ENCODE data around the gene TMA16.
"Not testable (repeated sequence)": the region's sequence is repeated elsewhere in the genome, so short reads cannot be mapped to it uniquely, and the experiment has no call there.

Gene TMA16

GRCh38 chr4:163494360-163495241, at the start of gene TMA16:
Gene TMA16 (plus strand): TSS chr4:163494690. CDS start chr4:163494802, 112 bp downstream.
- peak; percentile 91 for DNase-seq

DNA sequence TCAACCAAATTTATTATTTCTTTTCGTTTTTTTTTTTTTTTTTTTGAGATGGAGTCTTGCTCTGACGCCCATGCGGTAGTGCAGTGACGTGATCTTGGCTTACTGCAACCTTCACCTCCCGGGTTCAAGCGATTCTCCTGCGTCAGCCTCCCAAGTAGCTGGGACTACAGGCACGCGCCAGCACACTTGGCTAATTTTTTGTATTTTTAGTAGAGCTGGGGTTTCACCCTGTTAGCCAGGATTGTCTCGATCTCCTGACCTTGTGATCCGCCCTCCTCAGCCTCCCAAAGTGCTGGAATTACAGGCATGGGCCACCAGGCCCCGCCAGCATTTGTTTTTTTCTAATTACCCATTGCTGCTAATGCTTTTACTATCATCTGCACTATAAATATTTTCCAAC, 47.5 kb upstream of the TMA16 start:
- DNase-seq = not testable (repeated sequence)

- DNase-seq = no peak
Observed at GRCh38 chr4:163447481-163447880, 47.0 kb upstream of the TMA16 start.

DNA sequence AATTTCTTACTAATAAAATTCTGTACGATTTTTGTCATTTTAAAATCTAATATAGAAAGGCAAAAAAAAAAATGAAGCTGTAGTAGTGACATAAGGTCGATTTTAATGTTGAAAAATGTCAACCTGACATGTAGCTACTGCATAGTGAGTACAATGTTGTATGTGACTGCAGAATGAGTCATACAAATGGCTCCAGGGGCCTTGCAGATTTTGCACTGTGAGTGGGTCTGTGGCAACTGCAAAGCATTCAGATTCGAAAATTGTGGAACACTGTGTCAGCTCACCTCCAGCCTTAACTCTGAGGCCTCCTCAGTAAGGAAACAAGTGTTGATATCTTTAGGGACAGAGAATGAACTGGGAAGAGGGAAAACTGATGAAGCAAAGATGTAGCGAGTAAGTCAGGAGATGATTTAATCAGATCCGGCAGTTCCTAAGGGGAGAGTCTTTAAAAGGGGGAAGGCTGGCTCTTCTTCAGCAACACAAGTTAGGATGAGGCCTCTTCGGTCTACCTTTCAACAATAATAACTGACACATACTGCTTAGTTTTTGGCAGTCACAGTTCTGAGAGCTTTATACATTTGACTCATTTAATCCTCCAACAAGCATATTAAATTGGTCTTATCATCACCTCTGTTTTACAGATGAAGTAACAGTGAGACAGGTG, 45.8 kb upstream of the TMA16 start:
- DNase-seq = no peak

DNA sequence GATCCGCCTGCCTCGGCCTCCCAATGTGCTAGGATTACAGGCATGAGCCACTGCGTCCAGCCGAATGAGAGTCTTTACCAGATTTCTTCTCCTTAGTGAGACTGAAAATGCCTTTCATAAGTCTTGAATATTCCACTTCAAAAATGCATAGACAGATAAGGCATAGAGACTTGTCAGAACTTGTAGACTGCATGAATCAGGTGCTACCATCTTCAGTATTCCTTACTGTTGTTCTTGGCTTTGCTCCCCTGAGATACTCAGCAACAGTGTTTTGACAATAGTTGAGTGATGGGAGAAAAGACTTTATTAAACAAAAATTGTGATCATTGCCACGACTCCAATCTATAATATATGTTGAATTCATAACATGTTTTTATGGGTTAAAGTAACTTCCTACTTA, 31.9 kb upstream of the TMA16 start:
- no peak for DNase-seq

DNA sequence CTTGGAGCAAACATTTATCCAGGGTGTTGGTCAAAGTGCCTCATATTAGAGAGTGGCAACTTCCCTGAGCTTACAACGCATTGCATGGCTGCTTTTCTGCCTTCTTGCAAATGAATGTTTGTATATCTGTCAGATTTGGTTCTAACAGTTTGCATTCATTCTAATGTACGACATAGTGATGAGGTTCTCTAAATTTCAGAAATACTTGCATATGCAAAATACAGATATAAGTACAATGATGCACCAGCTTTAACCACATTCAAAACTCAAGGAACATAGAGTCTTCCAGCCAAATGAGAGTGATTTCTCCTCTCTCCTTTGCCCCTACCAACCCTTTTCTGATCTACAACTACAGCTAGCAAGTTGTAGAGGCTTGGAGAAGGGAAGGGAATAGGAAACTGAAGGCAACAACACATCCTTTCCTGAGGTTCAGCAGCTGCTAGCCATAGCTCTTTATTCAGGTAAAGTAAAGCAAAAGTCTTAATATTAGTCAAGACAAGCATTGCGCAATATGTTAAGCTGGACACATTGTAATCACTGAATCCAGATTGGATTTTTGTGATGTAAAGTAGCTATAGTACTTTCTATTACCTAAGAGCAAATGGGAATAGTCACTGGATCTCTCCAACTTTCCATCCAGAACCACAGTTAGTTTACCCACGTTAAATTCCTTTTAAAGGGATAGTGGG, 27.3 kb upstream of the TMA16 start:
- no peak for DNase-seq

- DNase-seq = no peak
Observed at GRCh38 chr4:163470391-163470790, 24.1 kb upstream of the TMA16 start.

- DNase-seq = no peak
Observed at GRCh38 chr4:163473130-163473529, 21.4 kb upstream of the TMA16 start.

GRCh38 chr4:163473576-163473975, 20.9 kb upstream of the TMA16 start, which contains the start of gene TKTL2:
Gene TKTL2 (minus strand): TSS chr4:163473754. CDS start chr4:163473734, 20 bp downstream.
- DNase-seq = no peak

GRCh38 chr4:163474027-163474426, 20.5 kb upstream of the TMA16 start:
- no peak for DNase-seq

- no peak for DNase-seq
Observed at GRCh38 chr4:163476761-163477438, 17.6 kb upstream of the TMA16 start.

GRCh38 chr4:163482190-163482589, 12.3 kb upstream of the TMA16 start:
- no peak for DNase-seq

DNA sequence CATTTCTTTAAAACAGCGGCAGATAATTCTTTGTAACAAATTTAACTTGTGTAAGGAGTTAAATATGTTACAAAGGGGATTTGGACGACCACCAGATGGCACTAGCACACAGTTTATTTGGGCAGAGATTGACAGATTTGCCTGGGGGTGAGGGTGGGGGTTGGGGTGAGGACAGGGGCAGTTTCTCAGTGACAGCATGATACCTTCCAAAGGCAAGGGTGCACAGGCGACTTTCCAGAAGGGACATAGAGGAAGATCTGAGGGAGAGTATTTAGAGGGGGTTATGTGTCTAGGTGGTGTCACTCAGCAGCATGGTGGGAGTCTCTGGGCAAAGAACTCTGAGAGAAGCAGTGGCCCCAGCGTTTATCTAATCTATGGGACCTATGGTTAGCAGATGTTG, 9.6 kb upstream of the TMA16 start:
- peak; percentile 12 for DNase-seq

DNA sequence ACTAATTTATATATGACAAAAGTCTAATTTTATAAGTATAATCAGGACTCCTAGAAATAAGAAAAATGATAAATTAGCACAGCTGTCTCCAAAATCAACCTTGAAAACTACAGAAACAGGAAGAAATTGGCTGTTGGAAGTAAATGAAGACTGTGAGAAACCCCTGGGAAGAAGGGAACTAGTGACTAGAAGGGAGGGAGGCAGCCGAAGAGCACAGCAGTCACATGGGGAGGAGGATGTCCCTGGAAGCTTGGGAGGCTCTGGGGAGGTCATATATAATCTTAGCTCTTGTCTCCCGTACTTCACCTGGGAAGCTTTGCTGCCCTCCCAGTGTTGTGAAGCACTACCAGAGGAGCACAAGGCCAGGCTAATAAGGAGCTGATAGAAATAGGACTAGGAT, 8.9 kb upstream of the TMA16 start:
- no peak for DNase-seq

DNA sequence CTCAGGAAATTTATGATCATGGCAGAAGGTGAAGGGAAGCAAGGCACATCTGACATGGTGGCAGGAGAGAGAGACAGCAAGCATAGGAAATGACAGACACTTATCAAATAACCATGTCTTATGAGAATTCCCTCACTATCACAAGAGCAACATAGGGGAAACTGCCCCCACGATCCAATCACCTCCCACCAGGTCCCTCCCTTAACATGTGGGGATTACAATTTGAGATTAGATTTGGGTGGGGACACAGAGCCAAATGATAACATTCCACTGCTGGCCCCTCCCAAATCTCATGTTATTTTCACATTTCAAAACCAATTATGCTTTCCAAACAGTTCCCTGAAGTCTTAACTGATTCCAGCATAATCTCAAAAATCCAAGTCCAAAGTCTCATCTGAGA, 8.2 kb upstream of the TMA16 start:
- DNase-seq = no peak

- DNase-seq = no peak
Observed at GRCh38 chr4:163489929-163490328, 4.6 kb upstream of the TMA16 start.

GRCh38 chr4:163492951-163493504, 1.5 kb upstream of the TMA16 start:
- DNase-seq = no peak

- DNase-seq = no peak
Observed at GRCh38 chr4:163493643-163494359, 689 bp upstream of the TMA16 start.

DNA sequence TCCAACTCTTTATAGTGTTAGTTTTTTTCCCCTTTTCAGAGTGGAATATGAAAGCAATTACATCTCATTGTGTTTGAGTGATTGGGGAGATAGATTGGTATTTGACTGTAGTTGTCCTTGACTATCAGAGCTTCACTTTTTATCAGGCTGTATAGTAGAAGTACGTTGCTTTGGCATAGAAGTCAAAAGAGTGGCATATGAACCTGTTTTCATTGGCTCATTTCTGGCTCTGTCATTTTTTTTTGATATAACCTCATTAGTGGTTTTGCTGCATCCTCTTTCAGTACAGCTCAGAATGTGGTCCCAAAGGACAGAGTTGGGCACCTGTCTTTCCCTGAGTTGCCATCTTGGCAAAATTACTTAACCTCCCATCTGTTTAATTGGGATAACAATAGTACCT, 1.4 kb downstream of the TMA16 start:
- no peak for DNase-seq

DNA sequence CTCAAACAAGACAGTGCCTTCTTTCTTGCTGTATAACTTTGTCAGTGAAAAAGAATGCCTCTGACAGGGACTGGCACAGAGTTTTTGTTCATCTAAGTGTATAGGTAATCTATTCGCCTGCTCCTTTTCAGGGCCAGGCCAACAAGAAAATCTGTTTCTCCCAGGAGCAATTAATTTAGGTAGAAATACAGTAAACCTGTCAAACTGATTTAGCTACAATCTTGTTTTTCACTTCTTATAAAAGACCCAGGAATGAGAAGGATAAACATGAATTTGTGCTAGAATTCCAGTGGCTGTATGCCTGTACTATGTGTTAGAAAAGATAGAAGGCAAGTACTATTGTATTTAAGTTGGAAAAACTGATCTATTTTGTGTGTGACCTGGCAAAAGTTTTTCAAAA, 6.1 kb downstream of the TMA16 start:
- no peak for DNase-seq

DNA sequence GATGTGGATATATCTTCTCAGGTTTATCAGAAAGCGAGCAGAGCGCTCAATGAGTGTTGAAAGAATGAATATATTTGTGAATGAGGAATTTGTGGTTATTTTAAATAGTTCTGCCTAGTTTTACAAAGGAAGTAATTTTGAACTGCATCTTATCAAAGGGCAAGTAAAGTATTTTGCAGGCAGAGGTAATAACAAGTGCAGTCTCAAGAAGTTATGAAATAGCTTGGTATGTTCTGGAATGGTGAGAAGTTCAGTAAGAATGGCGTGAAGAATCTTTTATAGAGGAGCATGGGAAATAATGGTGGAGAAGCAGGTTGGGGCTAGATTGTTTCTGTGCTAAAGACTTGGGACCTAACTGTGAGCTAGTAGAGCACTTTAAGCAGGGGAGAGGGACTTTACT, 10.9 kb downstream of the TMA16 start:
- DNase-seq = no peak

DNA sequence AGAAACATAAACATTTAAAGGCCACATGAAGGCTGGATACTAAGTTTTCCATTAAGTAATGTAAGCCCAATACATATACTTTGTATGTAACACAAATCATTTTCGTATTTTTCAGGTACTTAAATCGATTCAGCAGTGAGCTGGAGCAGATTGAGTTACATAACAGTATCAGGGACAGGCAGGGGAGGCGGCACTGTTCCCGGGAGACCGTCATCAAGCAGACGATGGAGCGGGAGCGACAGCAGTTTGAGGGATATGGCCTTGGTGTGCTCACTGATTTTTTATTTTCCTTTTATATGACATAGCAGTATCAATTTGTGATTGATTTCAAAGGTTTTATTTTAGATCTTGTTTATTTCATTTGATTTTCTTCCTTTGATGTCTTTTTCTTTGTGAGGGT, 20.7 kb downstream of the TMA16 start:
- no peak for DNase-seq
